Measurements from ENCODE around the gene CADPS2.

DNA sequence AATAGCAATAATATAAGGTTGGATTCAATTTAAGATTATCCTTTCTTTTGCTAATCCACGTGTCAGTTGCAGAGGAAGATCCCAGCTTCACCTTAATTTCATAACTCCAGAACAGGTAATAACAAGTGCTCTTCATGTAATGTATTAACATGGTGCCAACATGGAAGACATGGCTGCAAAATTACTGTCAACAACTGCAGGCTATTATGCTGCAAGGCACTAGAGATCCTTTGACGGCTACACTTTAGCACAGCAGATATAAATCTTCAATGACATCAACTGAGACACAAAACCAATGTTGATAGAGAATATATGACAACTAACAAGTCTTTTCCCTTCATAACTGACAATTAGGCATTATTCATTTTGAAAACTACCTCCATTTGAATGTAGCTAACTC lies 283.5 kb downstream of the CADPS2 start:
- TF ChIP-seq POLR2A (IDR thresholded peaks at IDR 0.05; ENCODE audit: low read depth, low read length) (no peak), POLR2AphosphoS5 (IDR thresholded peaks at IDR 0.05; ENCODE audit: low read depth, low read length) (no peak), TAF1 (IDR thresholded peaks at IDR 0.05; ENCODE audit: borderline replicate concordance, low read depth, low read length) (no peak)
